Urothelium cell line (cell line): Measurements from ENCODE around the gene ZBTB47.

Experiments used
- DNase-seq: peaks from one replicate; pipeline ENCODE4 v3.0.0; 2011; ENCODE audit warnings: low spot score, mixed read lengths
- FAIRE-seq: peaks from 2 replicates; lab custom pipeline; 2011; peaks lifted over from hg19 to GRCh38; lab: Jason Lieb, UNC

Gene ZBTB47

DNA sequence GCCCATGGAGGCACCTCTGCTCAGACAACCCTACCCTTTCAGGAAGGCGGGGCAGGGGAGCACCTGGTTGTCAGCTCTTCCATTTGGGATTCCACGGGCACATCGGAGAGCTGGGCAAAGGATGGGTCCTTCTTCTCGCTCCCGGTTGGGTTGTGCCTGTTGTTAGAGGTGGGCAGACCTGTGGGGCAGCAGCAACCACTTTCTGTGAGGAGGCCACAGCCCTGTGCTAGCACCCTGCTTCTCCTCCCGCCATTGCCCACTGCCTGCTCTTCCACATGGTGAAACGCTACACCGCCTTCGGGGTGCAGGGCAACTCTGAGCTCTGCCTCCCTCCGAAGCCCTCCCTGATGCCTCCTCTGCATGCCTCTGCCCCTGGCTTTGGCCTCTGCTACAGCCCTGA is 56.1 kb downstream of the ZBTB47 start:
- DNase-seq (no peak), FAIRE-seq (no peak)

DNA sequence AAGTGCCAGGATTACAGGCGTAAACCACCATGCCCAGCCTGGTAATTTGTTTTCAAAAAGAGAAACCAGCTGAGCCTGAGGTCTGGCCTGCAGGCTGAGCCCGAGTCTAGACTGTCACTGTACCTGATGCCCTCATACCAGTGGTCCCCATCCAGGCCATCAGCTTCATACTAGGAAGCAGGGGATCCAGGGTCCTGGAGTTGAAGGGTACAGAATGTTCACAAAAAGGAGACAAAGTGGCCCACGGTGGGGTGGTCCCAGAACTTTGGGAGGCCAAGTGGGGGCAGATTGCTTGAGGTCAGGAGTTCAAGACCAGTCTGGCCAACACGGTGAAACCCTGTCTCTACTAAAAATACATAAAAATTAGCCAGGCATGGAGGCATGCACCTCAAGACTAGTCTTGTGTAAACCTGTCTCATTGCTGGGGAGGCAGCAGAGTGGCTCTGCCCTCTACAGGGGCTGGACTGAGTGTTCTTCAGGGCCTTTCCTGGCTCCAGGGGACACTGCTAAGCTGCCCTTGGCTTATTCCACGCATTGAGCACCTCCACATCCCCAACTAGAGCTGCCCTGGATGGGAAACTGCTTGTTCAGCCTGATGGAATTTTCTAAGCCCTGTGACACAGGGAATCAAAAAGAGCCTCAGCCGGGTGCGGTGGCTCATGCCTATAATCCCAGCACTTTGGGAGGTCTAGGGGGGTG is 57.0 kb downstream of the ZBTB47 start:
- DNase-seq (no peak), FAIRE-seq (no peak)

DNA sequence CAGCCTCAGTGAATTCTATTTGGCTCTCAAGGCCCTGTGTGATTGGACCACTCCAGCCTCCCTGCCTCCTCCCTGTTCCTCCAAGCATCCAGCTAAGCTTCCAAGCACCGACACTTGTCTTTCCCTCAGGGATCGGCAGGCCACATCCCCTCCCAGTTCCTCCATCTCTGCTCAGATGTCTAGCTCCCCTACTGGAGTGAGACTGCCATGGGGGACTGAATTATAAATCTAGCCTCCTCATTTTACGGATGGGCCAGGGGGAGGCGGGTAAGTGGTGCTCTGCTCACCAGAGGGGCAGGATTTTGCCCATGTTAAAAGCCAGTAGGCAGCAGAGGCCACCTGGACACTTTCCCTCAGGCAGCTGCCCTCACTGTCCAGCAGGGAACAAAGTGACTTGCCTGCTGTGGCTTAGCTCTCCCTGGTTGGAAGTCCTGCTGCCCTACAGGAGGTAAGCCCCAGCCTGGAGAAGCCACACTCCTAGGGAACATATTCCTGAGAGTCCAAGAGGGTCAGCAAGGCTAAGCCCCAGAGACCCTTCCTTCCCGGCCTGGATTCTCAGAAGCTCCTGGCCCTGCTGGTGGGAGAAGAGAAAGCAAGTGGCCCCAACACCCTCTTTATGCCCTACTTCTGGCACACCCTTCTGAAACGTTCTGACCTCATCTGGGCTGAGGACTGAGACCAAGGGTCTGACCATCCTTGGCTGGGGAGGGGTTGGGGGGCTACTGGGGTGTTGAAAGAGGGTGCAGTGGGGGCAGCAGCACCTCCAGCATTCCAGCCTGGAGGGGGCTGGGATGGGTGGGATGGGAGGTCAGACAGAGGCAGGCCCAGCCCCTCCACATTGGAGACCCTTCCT is 58.2 kb downstream of the ZBTB47 start:
- no peak for DNase-seq

DNA sequence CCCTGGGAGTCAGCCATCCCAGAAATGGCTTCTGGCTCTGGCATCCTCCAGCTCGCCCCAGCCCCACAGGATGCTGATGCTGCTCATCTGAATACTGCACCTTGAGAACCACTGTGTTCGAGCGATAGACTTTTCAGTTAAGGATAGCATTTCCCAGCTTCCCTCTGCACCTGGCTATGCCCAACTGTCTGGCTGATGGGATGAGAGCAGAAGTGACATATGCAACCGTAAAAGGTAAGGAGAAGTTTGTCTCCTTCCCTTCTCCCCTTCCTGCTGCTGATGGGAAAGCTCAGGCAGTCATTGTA is 58.8 kb downstream of the ZBTB47 start:
- FAIRE-seq (no peak), DNase-seq (no peak)

More for the DNA sequence above, 58.2 kb downstream of the ZBTB47 start:
- no peak for FAIRE-seq

DNA sequence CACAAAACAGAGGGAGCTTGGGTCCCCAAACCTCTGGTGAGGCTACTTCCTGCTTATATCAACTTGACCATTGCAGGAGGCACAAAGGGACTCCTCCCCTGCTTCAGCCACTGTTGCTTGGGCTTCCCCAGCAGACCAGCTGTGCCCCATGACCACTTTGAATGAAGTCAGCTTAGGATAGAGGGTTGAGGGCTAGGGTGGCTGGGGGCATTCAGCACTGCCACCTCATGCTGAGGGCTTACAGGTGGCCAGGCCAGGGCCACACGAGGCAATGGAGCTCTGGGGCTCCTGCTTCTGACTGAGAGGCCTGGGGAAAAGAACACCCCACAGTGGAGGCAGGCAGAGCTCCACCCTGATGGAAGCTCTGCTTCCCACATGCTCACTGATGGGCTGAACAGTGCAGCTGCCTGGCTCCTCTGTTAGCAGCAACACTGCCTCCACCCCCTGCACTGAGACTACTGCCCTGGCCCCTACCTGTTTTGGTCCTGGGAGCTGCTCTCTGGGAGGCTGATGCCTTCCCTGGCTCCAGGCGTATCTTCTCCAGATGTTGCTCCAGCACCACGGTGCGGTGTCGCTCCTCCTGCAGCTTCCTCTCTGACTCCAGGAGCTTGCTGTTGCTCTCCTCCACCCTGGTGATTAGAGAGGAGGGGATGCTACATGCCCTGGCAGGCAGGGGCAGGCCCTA is 59.3 kb downstream of the ZBTB47 start:
- DNase-seq = no peak
- FAIRE-seq = no peak

DNA sequence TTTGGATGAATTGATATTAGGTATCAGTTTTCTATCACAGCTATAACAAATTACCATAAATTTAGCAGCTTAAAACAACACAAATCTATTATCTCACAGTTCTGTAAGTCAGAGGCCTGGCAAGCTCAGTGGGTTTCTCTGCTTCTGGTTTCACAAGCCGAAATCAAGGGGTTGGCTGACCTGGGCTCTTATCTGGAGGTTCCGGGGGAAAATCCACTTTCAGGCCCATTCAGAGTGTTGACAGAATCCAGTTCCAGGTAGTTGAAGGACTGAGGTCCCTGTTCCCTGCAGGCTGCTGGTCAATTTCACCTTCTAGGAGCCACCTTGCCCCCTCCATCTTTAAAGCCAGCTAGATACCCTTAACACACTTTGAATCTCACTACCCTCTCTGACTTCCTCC is 60.2 kb downstream of the ZBTB47 start:
- DNase-seq (no peak), FAIRE-seq (no peak)

DNA sequence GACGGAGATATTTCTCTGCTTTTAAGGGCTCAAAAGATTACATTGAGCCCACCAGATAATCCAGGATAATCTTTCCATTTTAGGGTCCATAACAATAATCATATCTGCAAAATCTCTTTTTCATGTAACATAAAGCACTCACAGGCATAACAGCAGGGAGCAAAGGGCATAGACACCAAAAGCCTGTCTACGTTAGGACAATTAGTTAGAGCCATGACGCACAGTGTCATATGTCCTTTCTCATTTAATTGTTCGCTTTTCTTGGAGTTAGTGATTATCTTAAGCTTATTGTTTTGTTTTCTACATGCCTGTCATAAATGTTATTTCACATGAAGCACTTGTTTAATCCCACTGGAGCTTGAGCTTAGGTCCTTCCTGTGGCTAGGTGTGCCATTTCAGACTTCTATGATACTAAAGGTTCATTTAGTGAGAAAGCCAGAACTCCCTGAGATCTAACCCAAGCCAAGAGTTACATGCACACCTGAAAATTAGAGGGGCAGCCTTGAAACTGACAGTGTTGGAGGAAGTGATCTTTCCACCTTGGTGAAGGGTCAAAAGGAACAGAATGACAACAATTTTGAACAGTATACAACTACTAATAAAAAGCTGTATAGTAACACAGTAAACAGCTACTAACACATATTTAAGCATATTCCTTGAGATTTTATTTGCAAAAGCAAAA is 60.8 kb downstream of the ZBTB47 start:
- DNase-seq (no peak), FAIRE-seq (no peak)
